Kidney glomerular epithelial cell (primary cell): ENCODE data around the gene CTIF.

Experiments
- DNase-seq: peaks from one replicate; lab custom pipeline; 2025; lab: John Stamatoyannopoulos, UW

The CTIF gene

GRCh38 chr18:48533340-48534070 is 5.3 kb upstream of the CTIF start:
- DNase-seq = no peak

- peak; percentile 20 for DNase-seq
Measured at GRCh38 chr18:48534364-48534763, 4.5 kb upstream of the CTIF start.

GRCh38 chr18:48535956-48536355 is 2.9 kb upstream of the CTIF start:
- no peak for DNase-seq

- DNase-seq = no peak
Measured at GRCh38 chr18:48536516-48536915, 2.3 kb upstream of the CTIF start.

- no peak for DNase-seq
Measured at GRCh38 chr18:48539406-48540250, 797 bp downstream of the CTIF start.

GRCh38 chr18:48540251-48541025 is 1.6 kb downstream of the CTIF start:
- peak; percentile 32 for DNase-seq

GRCh38 chr18:48541026-48541746 is 2.4 kb downstream of the CTIF start:
- DNase-seq = peak; percentile 54

- DNase-seq = no peak
Measured at GRCh38 chr18:48541747-48542400, 3.0 kb downstream of the CTIF start.

GRCh38 chr18:48542513-48543181 is 3.8 kb downstream of the CTIF start:
- no peak for DNase-seq

GRCh38 chr18:48543228-48543627 is 4.4 kb downstream of the CTIF start:
- no peak for DNase-seq

- DNase-seq = no peak
Measured at GRCh38 chr18:48544116-48544515, 5.3 kb downstream of the CTIF start.

- DNase-seq = no peak
Measured at GRCh38 chr18:48544661-48545415, 6.0 kb downstream of the CTIF start.

GRCh38 chr18:48545757-48546321 is 7.0 kb downstream of the CTIF start:
- DNase-seq = peak; percentile 22

- DNase-seq = peak; percentile 43
Measured at GRCh38 chr18:48546396-48546795, 7.6 kb downstream of the CTIF start.

GRCh38 chr18:48547531-48547981 is 8.7 kb downstream of the CTIF start:
- no peak for DNase-seq

GRCh38 chr18:48548011-48548771 is 9.4 kb downstream of the CTIF start:
- peak; percentile 78 for DNase-seq

GRCh38 chr18:48548921-48549320 is 10.1 kb downstream of the CTIF start:
- no peak for DNase-seq

GRCh38 chr18:48550101-48550729 is 11.4 kb downstream of the CTIF start:
- no peak for DNase-seq
